Measurements from ENCODE around the gene RAB11FIP3. TPM values are rescaled to one million over a fixed set of nuclear protein-coding genes. Genes with fewer than 3 reads are reported as not detected.

Gene RAB11FIP3
- total and polyA plus RNA-seq, 12 donors, result 12.7 to 63.4 (median 40.8) TPM

GRCh38 chr16:445566-445965 is 20.1 kb downstream of the RAB11FIP3 start:
- Histone ChIP-seq H3K4me3 (no peak overlapping the region), H3K27me3 (no peaks in the 10 kb centered on the region), H3K36me3 (replicated peaks in 1 of 2) (no peaks in the 10 kb centered on the region), H3K4me1 (replicated peaks in 1 of 2) (no peaks in the 10 kb centered on the region), H3K9me3 (replicated peaks in 1 of 3) (no peaks in the 10 kb centered on the region), H3K27ac (no peak overlapping the region)
- intact Hi-C loops (cut with DNase I), result no loop called here
- TF ChIP-seq CTCF (IDR thresholded peaks at IDR 0.05) (no peak), POLR2A (IDR thresholded peaks at IDR 0.05) (no peak)
- DNase-seq, result no peak
- WGBS, 4 donors, result 90 to 100% (median 94%) methylated on average over 1 to 4 of the region's 4 CpGs

- 79 to 83% (median 80%) methylated on average over 8 of the region's 8 CpGs for WGBS, 4 donors
- DNase-seq, result no peak
- Histone ChIP-seq H3K27me3 (no peaks in the 10 kb centered on the region), H3K4me1 (replicated peaks in 1 of 2) (no peaks in the 10 kb centered on the region), H3K4me3 (no peak overlapping the region), H3K9me3 (replicated peaks in 1 of 3) (no peaks in the 10 kb centered on the region), H3K27ac (no peak overlapping the region), H3K36me3 (replicated peaks in 1 of 2) (no peaks in the 10 kb centered on the region)
- intact Hi-C loops (cut with DNase I), result no loop called here
- no peak for TF ChIP-seq CTCF (IDR thresholded peaks at IDR 0.05)
- no peak for TF ChIP-seq POLR2A (IDR thresholded peaks at IDR 0.05)
Observed at GRCh38 chr16:450385-450784, 24.9 kb downstream of the RAB11FIP3 start.

- no peak for DNase-seq
- intact Hi-C loops (cut with DNase I), result no loop called here
- H3K4me1 ChIP-seq (replicated peaks in 1 of 2), result no peaks in the 10 kb centered on the region
- TF ChIP-seq POLR2A (IDR thresholded peaks at IDR 0.05) (no peak), CTCF (IDR thresholded peaks at IDR 0.05) (no peak)
- H3K4me3 ChIP-seq, result no peak overlapping the region
- H3K27ac ChIP-seq, result no peak overlapping the region
- no peaks in the 10 kb centered on the region for H3K27me3 ChIP-seq
- WGBS, 4 donors, result 76 to 86% (median 83%) methylated on average over 13 to 14 of the region's 14 CpGs
- H3K9me3 ChIP-seq (replicated peaks in 1 of 3), result no peaks in the 10 kb centered on the region
- no peaks in the 10 kb centered on the region for H3K36me3 ChIP-seq (replicated peaks in 1 of 2)
Observed at GRCh38 chr16:450785-451512, 25.5 kb downstream of the RAB11FIP3 start.

GRCh38 chr16:454397-454940 is 29.0 kb downstream of the RAB11FIP3 start:
- no peak for DNase-seq
- Histone ChIP-seq H3K4me1 (replicated peaks in 1 of 2) (peaks cover 0 to 20% of the 10 kb centered on the region in 2 donors), H3K27ac (no peak overlapping the region), H3K36me3 (replicated peaks in 1 of 2) (no peaks in the 10 kb centered on the region), H3K4me3 (no peak overlapping the region), H3K27me3 (no peaks in the 10 kb centered on the region), H3K9me3 (replicated peaks in 1 of 3) (no peaks in the 10 kb centered on the region)
- TF ChIP-seq POLR2A (IDR thresholded peaks at IDR 0.05) (no peak), CTCF (IDR thresholded peaks at IDR 0.05) (no peak)
- WGBS, 4 donors, result 92 to 96% (median 93%) methylated on average over 13 of the region's 13 CpGs
- intact Hi-C loops (cut with DNase I), result no loop called here

Measured in adrenal gland (tissue), 12 donors.